H54 (cell line): ENCODE data around the gene SCN4B.

Source experiments
- DNase-seq: peaks from one replicate; pipeline ENCODE4 v3.0.0; 2011; ENCODE audit warnings: low spot score, mixed read lengths; ENCODE audit not compliant: insufficient read length
- FAIRE-seq: peaks from 3 replicates; lab custom pipeline; 2011; peaks lifted over from hg19 to GRCh38; lab: Jason Lieb, UNC
- POLR2A ChIP-seq: IDR thresholded peaks from 2 replicates; pipeline ENCODE4 v1.6.1; 2011; ENCODE audit warnings: low read depth, mild to moderate bottlenecking, low read length

The SCN4B gene

DNA sequence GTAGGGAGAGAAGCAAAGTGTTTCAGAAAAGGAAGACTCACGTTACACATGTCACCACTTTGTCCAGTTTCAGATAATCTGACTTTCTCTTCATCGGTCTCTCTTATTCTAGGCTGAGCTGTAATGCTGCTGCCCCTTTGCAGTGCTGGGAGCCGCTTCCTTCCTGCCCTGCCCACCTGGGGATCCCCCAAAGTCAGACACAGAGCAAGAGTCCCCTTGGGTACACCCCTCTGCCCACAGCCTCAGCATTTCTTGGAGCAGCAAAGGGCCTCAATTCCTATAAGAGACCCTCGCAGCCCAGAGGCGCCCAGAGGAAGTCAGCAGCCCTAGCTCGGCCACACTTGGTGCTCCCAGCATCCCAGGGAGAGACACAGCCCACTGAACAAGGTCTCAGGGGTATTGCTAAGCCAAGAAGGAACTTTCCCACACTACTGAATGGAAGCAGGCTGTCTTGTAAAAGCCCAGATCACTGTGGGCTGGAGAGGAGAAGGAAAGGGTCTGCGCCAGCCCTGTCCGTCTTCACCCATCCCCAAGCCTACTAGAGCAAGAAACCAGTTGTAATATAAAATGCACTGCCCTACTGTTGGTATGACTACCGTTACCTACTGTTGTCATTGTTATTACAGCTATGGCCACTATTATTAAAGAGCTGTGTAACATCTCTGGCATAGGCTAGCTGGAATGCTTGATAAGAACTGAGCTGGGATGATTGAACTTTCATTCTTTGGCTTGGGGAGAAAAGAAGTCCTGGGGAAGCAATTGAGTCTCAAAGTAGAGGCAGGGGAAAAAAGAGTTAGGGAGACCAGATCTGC, 34.6 kb downstream of the SCN4B start:
- no peak for DNase-seq
- no peak for TF ChIP-seq POLR2A
- FAIRE-seq = no peak

GRCh38 chr11:118115048-118115447, 37.6 kb downstream of the SCN4B start:
- DNase-seq (no peak), FAIRE-seq (no peak)
- TF ChIP-seq POLR2A = no peak

- DNase-seq (no peak), FAIRE-seq (no peak)
- no peak for TF ChIP-seq POLR2A
Measured at GRCh38 chr11:118114266-118114665, 38.4 kb downstream of the SCN4B start.

- no peak for TF ChIP-seq POLR2A
- DNase-seq (no peak), FAIRE-seq (no peak)
Measured at GRCh38 chr11:118112711-118113430, 39.8 kb downstream of the SCN4B start.

DNA sequence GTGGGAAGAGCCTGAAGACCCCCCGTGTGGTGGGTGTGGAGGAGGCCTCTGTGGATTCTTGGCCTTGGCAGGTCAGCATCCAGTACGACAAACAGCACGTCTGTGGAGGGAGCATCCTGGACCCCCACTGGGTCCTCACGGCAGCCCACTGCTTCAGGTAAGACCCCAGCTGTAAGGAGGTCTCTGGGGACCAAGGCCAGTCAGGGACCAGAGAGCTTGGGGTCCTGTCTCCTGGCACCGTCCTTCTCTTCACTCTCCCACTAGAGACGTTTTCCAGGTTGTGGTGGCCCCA, 40.9 kb downstream of the SCN4B start:
- DNase-seq (no peak), FAIRE-seq (no peak)
- no peak for TF ChIP-seq POLR2A

DNA sequence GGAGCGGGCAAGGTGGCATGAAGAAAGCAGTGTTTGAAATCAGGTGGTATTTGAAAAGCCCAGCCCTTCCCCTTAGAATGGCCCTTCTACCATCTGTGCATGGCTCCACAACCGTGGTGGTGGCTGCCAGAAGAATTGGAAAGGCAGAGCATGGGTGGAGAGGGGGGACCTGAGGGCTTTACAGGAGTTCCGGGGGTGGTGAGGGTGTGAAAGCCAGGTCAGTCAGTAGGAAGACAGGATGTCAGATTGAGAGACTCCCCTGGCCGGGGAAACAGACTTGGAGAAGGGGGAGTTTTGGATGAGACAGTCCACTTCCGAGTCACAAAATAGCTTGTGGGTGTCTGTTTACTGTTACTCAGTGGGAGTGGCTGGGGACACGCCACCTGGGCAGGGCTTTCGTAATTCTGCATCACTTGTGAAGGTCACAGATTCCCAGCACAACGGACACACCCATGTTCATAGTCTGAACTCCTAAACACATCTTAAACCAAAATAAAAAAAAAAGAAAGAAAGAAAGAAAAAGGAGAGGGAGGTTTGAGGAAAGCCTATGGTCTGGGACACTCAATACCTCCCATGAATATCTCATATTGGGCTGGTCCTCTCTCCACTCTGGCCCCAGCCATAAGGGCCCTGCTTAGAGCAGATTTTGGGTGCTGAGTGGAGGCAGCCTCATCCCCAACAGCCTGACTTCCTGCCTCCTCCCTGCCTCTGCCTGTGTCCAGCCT, 41.4 kb downstream of the SCN4B start:
- FAIRE-seq (no peak), DNase-seq (no peak)
- TF ChIP-seq POLR2A = no peak

- no peak for TF ChIP-seq POLR2A
- FAIRE-seq (no peak), DNase-seq (no peak)
Measured at GRCh38 chr11:118109231-118109630, 43.4 kb downstream of the SCN4B start.

DNA sequence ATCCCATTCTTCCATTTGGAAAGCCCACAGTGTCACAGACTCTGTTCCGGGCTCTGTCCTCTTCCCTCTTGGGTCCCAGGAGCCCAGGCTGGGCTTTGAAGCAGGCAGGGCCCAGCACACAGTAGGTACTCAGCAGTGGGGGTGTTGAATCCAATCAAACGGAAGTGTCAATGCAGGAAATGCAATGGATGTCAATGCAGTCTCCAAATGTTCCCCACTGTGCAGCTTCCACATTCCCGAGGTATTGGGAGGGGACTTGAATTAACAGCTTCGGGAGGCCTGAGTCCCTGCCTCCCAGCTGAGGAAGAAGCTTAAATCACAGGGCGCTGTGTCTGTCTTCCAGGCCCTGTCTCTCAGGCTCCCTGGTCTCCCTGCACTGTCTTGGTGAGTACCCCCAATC, 44.1 kb downstream of the SCN4B start:
- no peak for TF ChIP-seq POLR2A
- DNase-seq (no peak), FAIRE-seq (no peak)

GRCh38 chr11:118106789-118107335, 45.8 kb downstream of the SCN4B start:
- no peak for TF ChIP-seq POLR2A
- no peak for FAIRE-seq
- peak; percentile 24 for DNase-seq

DNA sequence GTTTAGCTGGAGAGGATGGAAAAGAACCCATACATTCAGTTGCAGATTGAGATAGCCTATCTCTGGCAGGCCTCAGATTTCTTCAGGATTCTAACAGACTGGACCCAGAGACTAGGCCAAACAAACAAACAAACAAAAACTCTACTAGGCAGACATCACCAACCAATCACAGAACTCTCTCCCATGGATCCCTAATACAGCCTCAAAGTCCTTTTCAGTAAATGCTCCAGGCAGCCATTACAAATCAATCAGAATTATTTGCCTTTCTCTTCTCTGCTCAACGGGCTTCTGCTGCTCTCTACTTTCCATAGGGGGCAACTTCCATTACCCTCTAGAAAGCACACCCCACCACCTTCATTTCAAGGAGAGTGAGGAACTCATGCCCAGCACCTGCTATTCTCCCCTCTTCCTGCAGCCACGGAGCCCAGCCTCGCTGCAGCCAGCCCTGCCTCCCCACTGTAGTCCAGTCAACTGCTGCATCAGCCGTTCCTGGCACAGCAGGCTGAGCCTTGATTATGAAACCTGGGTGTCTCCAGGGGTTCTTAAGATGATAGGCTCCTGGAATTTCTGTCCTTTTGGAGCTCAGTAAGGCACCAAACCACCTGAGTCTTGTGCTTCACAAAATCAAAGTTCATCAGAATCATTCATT, 46.8 kb downstream of the SCN4B start:
- DNase-seq (no peak), FAIRE-seq (no peak)
- TF ChIP-seq POLR2A = no peak

DNA sequence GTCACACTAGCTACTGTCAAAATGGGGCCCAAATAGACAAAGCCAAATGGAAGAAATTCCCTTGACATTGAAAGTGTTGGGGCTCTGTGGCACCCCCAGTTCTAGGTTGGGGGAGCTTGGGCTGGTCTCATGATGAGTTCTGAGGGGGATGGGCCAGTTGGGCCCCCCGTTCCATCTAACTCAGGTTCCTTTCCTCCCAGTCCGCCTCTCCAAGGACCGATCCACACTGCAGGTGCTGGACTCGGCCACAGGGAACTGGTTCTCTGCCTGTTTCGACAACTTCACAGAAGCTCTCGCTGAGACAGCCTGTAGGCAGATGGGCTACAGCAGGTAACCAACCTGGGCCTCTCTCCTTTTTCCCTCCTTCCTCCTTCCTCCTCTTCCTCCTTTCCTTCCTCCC, 48.1 kb downstream of the SCN4B start:
- FAIRE-seq = no peak
- no peak for DNase-seq
- TF ChIP-seq POLR2A = no peak

- no peak for FAIRE-seq
- TF ChIP-seq POLR2A = no peak
- DNase-seq = no peak
Measured at GRCh38 chr11:118102721-118103261, 49.8 kb downstream of the SCN4B start.

- DNase-seq (no peak), FAIRE-seq (no peak)
- no peak for TF ChIP-seq POLR2A
Measured at GRCh38 chr11:118100691-118101232, 51.9 kb downstream of the SCN4B start.
